H9 (cell line): Measurements from ENCODE around the gene RTN1. TPM values are rescaled to one million over a fixed set of nuclear protein-coding genes. Genes with fewer than 3 reads are reported as not detected.

Source experiments
- DNase-seq: peaks from one replicate; pipeline ENCODE4 v3.0.0-alpha.2; 2017
- H2AFZ ChIP-seq: one replicate; pipeline ENCODE4 v1.6.1; 2013; ENCODE audit warnings: mild to moderate bottlenecking, low read length, control low read depth, moderate library complexity
- H2AK5ac ChIP-seq: 2 replicates; pipeline ENCODE4 v1.6.1; 2013; ENCODE audit warnings: low read length, control low read depth, mixed read lengths; ENCODE audit not compliant: insufficient read length
- H2BK120ac ChIP-seq: one replicate; pipeline ENCODE4 v1.6.1; 2013; ENCODE audit warnings: low read depth, mild to moderate bottlenecking, low read length, control low read depth, inconsistent platforms; ENCODE audit not compliant: poor library complexity, severe bottlenecking
- H2BK12ac ChIP-seq: 2 replicates; pipeline ENCODE4 v1.6.1; 2013; ENCODE audit warnings: low read length, control low read depth, mixed read lengths, low read depth; ENCODE audit not compliant: insufficient read length
- H2BK15ac ChIP-seq: 2 replicates; pipeline ENCODE4 v1.6.1; 2013; ENCODE audit warnings: low read depth, low read length, control low read depth
- H2BK20ac ChIP-seq: one replicate; pipeline ENCODE4 v1.6.1; 2013; ENCODE audit warnings: low read depth, mild to moderate bottlenecking, low read length, control low read depth, inconsistent platforms; ENCODE audit not compliant: poor library complexity, severe bottlenecking
- H2BK5ac ChIP-seq: 2 replicates; pipeline ENCODE4 v1.6.1; 2013; ENCODE audit warnings: low read length, control low read depth, mixed read lengths; ENCODE audit not compliant: insufficient read length
- H3K14ac ChIP-seq: 2 replicates; pipeline ENCODE4 v1.6.1; 2013; ENCODE audit warnings: low read length, control low read depth; ENCODE audit not compliant: insufficient read depth
- H3K18ac ChIP-seq: 2 replicates; pipeline ENCODE4 v1.6.1; 2013; ENCODE audit warnings: low read depth, mild to moderate bottlenecking, mixed read lengths, low read length, control low read depth; ENCODE audit not compliant: insufficient read length
- H3K23ac ChIP-seq: 2 replicates; pipeline ENCODE4 v1.6.1; 2013; ENCODE audit warnings: low read length, control low read depth, mixed read lengths, low read depth; ENCODE audit not compliant: insufficient read length
- H3K23me2 ChIP-seq: 2 replicates; pipeline ENCODE4 v1.6.1; 2013; ENCODE audit warnings: low read depth, mild to moderate bottlenecking, mixed read lengths, low read length, control low read depth; ENCODE audit not compliant: insufficient read length, poor library complexity, severe bottlenecking
- H3K27ac ChIP-seq: 2 replicates; pipeline ENCODE4 v1.5.1; 2013; ENCODE audit warnings: low read length, control low read depth, mixed read lengths, low read depth; ENCODE audit not compliant: insufficient read length
- H3K27me3 ChIP-seq: 2 replicates; pipeline ENCODE4 v1.6.1; 2013; ENCODE audit warnings: low read length, control low read depth, inconsistent platforms; ENCODE audit not compliant: insufficient read depth
- H3K4ac ChIP-seq: 2 replicates; pipeline ENCODE4 v1.6.1; 2013; ENCODE audit warnings: low read depth, mild to moderate bottlenecking, control low read depth, inconsistent platforms, low read length, moderate library complexity
- H3K4me1 ChIP-seq: 2 replicates; pipeline ENCODE4 v1.6.1; 2013; ENCODE audit warnings: low read length, control low read depth, inconsistent platforms; ENCODE audit not compliant: insufficient read depth
- H3K4me2 ChIP-seq: 2 replicates; pipeline ENCODE4 v1.6.1; 2013; ENCODE audit warnings: low read length, control low read depth, mixed read lengths; ENCODE audit not compliant: insufficient read length, insufficient read depth
- H3K56ac ChIP-seq: 2 replicates; pipeline ENCODE4 v1.6.1; 2013; ENCODE audit warnings: low read depth, mild to moderate bottlenecking, mixed read lengths, low read length, control low read depth; ENCODE audit not compliant: insufficient read length
- H3K79me1 ChIP-seq: 2 replicates; pipeline ENCODE4 v1.6.1; 2013; ENCODE audit warnings: low read depth, mild to moderate bottlenecking, moderate library complexity, low read length, control low read depth, inconsistent platforms; ENCODE audit not compliant: insufficient read depth, poor library complexity, severe bottlenecking
- H3K79me2 ChIP-seq: 2 replicates; pipeline ENCODE4 v1.6.1; 2013; ENCODE audit warnings: low read length, control low read depth, inconsistent platforms; ENCODE audit not compliant: insufficient read depth
- H3K9ac ChIP-seq: 2 replicates; pipeline ENCODE4 v1.6.1; 2013; ENCODE audit warnings: low read length, control low read depth, mixed read lengths; ENCODE audit not compliant: insufficient read length; ENCODE audit errors: extremely low read depth
- H3K9me3 ChIP-seq: one replicate; pipeline ENCODE4 v1.6.1; 2013; ENCODE audit warnings: low read depth, low read length, inconsistent platforms; ENCODE audit not compliant: control insufficient read depth
- H3T11ph ChIP-seq: one replicate; pipeline ENCODE4 v1.6.1; 2013; ENCODE audit warnings: mild to moderate bottlenecking, low read length, control low read depth, inconsistent platforms
- H4K20me1 ChIP-seq: one replicate; pipeline ENCODE4 v1.6.1; 2013; ENCODE audit not compliant: control insufficient read depth, insufficient read length, insufficient read depth
- H4K5ac ChIP-seq: 2 replicates; pipeline ENCODE4 v1.6.1; 2013; ENCODE audit warnings: low read depth, mild to moderate bottlenecking, mixed read lengths, low read length, control low read depth; ENCODE audit not compliant: insufficient read length
- H4K8ac ChIP-seq: replicated peaks from 2 replicates; pipeline ENCODE4 v1.6.1; 2013; ENCODE audit warnings: low read length, control low read depth, mixed read lengths, low read depth; ENCODE audit not compliant: insufficient read length
- H4K91ac ChIP-seq: 2 replicates; pipeline ENCODE4 v1.6.1; 2013; ENCODE audit warnings: low read depth, mild to moderate bottlenecking, moderate library complexity, mixed read lengths, low read length, control low read depth; ENCODE audit not compliant: insufficient read length
- H3K27ac Mint-ChIP-seq, 3 experiments: 2 replicates in 2 of 3; 3 replicates in 1 of 3; pipeline ENCODE4 v1.8.0; 2020 to 2021; ENCODE audit warnings: mixed read lengths in 3 of 3, mild to moderate bottlenecking in 1 of 3, moderate library complexity in 1 of 3
- H3K27me3 Mint-ChIP-seq: 2 replicates; pipeline ENCODE4 v1.8.0; 2021; ENCODE audit warnings: low read depth, mild to moderate bottlenecking, moderate library complexity, mixed read lengths
- H3K36me3 Mint-ChIP-seq, 3 experiments: 2 replicates in 2 of 3; 3 replicates in 1 of 3; pipeline ENCODE4 v1.8.0; 2020 to 2021; ENCODE audit warnings: low read depth in 3 of 3, mixed read lengths in 3 of 3; ENCODE audit not compliant: insufficient read depth in 1 of 3
- H3K4me1 Mint-ChIP-seq, 2 experiments: 2 replicates each; pipeline ENCODE4 v1.8.0; 2020; ENCODE audit warnings: mixed read lengths in 2 of 2
- H3K4me3 Mint-ChIP-seq, 2 experiments: 2 replicates in 1 of 2; 3 replicates in 1 of 2; pipeline ENCODE4 v1.8.0; 2020 to 2021; ENCODE audit warnings: mild to moderate bottlenecking in 2 of 2, mixed read lengths in 2 of 2, moderate library complexity in 1 of 2
- H3K9me3 Mint-ChIP-seq, 2 experiments: 2 replicates in 1 of 2; 3 replicates in 1 of 2; pipeline ENCODE4 v1.8.0; 2020; ENCODE audit warnings: mild to moderate bottlenecking in 2 of 2, mixed read lengths in 2 of 2, moderate library complexity in 1 of 2
- CTCF ChIP-seq: fragments of 200-600 bp; sonication (generic); conservative IDR thresholded peaks from 3 replicates; pipeline ENCODE4 v1.8.0; 2021; ENCODE audit warnings: antibody characterized with exemption, mild to moderate bottlenecking
- WGBS: extraction: QIAGEN DNeasy Blood & Tissue Kit; methylation state at CpG from one replicate; pipeline ENCODE4 v1.1.7; 2013; ENCODE audit warnings: missing lambda C conversion rate, low lambda C conversion rate, mixed read lengths; ENCODE audit not compliant: insufficient read length; ENCODE audit errors: extremely low coverage; 5-methylcytosine and 5-hydroxymethylcytosine counted together
- total RNA-seq: library from RNA; stranded (reverse); gene quantifications from 2 replicates; pipeline ENCODE4 v1.2.1, GENCODE V29; 2021

RTN1 gene
- total RNA-seq, 1 experiment from 2014 or later, result 1.8 TPM

- H2BK5ac ChIP-seq, result no peak overlapping the region
- Mint-ChIP-seq H3K36me3 (no peaks in the 10 kb centered on the region), H3K27ac (no peak overlapping the region), H3K9me3 (peaks cover 0 to 2% of the 10 kb centered on the region in 2 experiments; a peak in 1 of 5 replicates), H3K4me1 (peaks cover 32 to 34% of the 10 kb centered on the region in 2 experiments), H3K27me3 (peaks cover 7% of the 10 kb centered on the region; the same call in 1 of the 2 replicates), H3K4me3 (no peak overlapping the region)
- TF ChIP-seq CTCF, result no peak
- H2AK5ac ChIP-seq, result no peak overlapping the region
- no peak overlapping the region for H3K23ac ChIP-seq
- H3K56ac ChIP-seq, result no peak overlapping the region
- no peak overlapping the region for H4K91ac ChIP-seq
- H3K4me2 ChIP-seq, result no peak overlapping the region
- H3K18ac ChIP-seq, result no peak overlapping the region
- H4K5ac ChIP-seq, result no peak overlapping the region
- H3K79me2 ChIP-seq, result no peaks in the 10 kb centered on the region
- H2BK20ac ChIP-seq, result no peak overlapping the region
- no peaks in the 10 kb centered on the region for H3K9me3 ChIP-seq
- H3K4me1 ChIP-seq, result peaks cover 2% of the 10 kb centered on the region; the same call in 1 of the 2 replicates
- no peak overlapping the region for H2BK12ac ChIP-seq
- no peak overlapping the region for H2AFZ ChIP-seq
- no peak overlapping the region for H4K8ac ChIP-seq
- DNase-seq, result no peak
- no peak overlapping the region for H2BK15ac ChIP-seq
- no peaks in the 10 kb centered on the region for H3K23me2 ChIP-seq
- H3K27me3 ChIP-seq, result no peaks in the 10 kb centered on the region
- H3K4ac ChIP-seq, result no peak overlapping the region
- H3K14ac ChIP-seq, result no peak overlapping the region
- no peaks in the 10 kb centered on the region for H3K79me1 ChIP-seq
- no peak overlapping the region for H3K27ac ChIP-seq
- no peaks in the 10 kb centered on the region for H4K20me1 ChIP-seq
- no peak overlapping the region for H2BK120ac ChIP-seq
- H3T11ph ChIP-seq, result no peak overlapping the region
- WGBS, result no CpG with 5 or more reads among the region's 1 CpG
- no peak overlapping the region for H3K9ac ChIP-seq
These were observed 305.5 kb downstream of the RTN1 start for GRCh38 chr14:59565087-59565486.
